RWPE2 (cell line): ENCODE data around the gene A1CF.

ENCODE experiments used
- ATAC-seq: fragments of 200-7000 bp; cut with Tn5 transposase; 3 replicates; pipeline ENCODE4 v1.9.1; 2021; ENCODE audit warnings: low read depth
- DNase-seq: peaks from one replicate; pipeline ENCODE4 v3.0.0-alpha.2; 2020; ENCODE audit warnings: low spot score
- H3K27ac ChIP-seq: fragments of 450-650 bp; 2 replicates; pipeline ENCODE4 v1.5.1; 2017; ENCODE audit warnings: mild to moderate bottlenecking; ENCODE audit not compliant: poor library complexity, severe bottlenecking
- H3K27me3 ChIP-seq: fragments of 250-450 bp; sonication (Bioruptor Pico); 2 replicates; pipeline ENCODE4 v1.5.1; 2021; ENCODE audit warnings: mild to moderate bottlenecking, moderate library complexity; ENCODE audit not compliant: insufficient read depth, poor library complexity, severe bottlenecking
- H3K36me3 ChIP-seq: fragments of 250-450 bp; sonication (Bioruptor Pico); 2 replicates; pipeline ENCODE4 v1.5.1; 2020; ENCODE audit warnings: low read depth, mild to moderate bottlenecking, moderate library complexity
- H3K4me1 ChIP-seq: fragments of 250-450 bp; sonication (Bioruptor Pico); 2 replicates; pipeline ENCODE4 v1.5.1; 2021; ENCODE audit warnings: mild to moderate bottlenecking, moderate library complexity; ENCODE audit not compliant: insufficient read depth, poor library complexity, severe bottlenecking
- H3K4me3 ChIP-seq: fragments of 250-450 bp; sonication (Bioruptor Pico); 2 replicates; pipeline ENCODE4 v1.5.1; 2021; ENCODE audit warnings: mild to moderate bottlenecking, moderate library complexity; ENCODE audit not compliant: severe bottlenecking
- H3K9me3 ChIP-seq: fragments of 250-450 bp; sonication (Bioruptor Pico); 2 replicates; pipeline ENCODE4 v1.5.1; 2021; ENCODE audit warnings: mild to moderate bottlenecking, moderate library complexity; ENCODE audit not compliant: severe bottlenecking
- CTCF ChIP-seq: fragments of 450-650 bp; IDR thresholded peaks from one replicate; pipeline ENCODE4 v1.5.1; 2017; ENCODE audit warnings: mild to moderate bottlenecking, moderate library complexity; ENCODE audit not compliant: poor library complexity, severe bottlenecking

Gene A1CF, protein sequence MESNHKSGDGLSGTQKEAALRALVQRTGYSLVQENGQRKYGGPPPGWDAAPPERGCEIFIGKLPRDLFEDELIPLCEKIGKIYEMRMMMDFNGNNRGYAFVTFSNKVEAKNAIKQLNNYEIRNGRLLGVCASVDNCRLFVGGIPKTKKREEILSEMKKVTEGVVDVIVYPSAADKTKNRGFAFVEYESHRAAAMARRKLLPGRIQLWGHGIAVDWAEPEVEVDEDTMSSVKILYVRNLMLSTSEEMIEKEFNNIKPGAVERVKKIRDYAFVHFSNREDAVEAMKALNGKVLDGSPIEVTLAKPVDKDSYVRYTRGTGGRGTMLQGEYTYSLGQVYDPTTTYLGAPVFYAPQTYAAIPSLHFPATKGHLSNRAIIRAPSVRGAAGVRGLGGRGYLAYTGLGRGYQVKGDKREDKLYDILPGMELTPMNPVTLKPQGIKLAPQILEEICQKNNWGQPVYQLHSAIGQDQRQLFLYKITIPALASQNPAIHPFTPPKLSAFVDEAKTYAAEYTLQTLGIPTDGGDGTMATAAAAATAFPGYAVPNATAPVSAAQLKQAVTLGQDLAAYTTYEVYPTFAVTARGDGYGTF

GRCh38 chr10:50885097-50885859 is at the start of gene A1CF:
Gene A1CF (minus strand): TSS chr10:50885627. CDS start chr10:50859940, 25,687 bp downstream.
- Histone ChIP-seq H3K27ac (no peak within 1 kb of the TSS), H3K36me3 (no peaks in the 10 kb centered on the region), H3K9me3 (no peaks in the 10 kb centered on the region), H3K4me1 (no peaks in the 10 kb centered on the region), H3K4me3 (no peak within 1 kb of the TSS), H3K27me3 (no peaks in the 10 kb centered on the region)
- ATAC-seq (no peak), DNase-seq (no peak)
- TF ChIP-seq CTCF: no peak

DNA sequence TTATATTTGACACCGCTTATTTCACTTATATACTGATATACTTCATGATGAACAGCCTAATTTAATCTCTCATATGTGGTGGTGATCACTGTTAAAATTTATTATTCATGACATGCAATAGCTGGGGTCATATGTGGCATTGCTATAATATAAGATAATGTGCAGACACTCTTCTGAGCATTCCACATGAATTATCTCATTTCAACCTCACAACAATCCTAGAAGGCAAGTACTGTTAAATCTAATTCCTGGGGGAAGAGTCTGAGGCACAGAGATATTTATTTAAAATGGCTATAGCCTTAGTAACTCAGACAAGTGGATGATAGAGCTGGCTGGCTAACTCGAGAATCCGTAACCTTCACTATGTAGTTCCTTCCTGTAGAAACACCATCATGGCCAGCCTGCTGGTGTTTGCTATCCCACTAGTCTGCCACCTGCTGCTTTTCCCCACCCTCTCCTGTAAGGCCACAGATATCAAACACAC is 46.6 kb upstream of the A1CF start:
- ATAC-seq (no peak), DNase-seq (no peak)
- Histone ChIP-seq H3K27ac (no peak overlapping the region), H3K9me3 (no peaks in the 10 kb centered on the region), H3K4me3 (no peak overlapping the region), H3K36me3 (no peaks in the 10 kb centered on the region), H3K4me1 (peaks cover 21% of the 10 kb centered on the region), H3K27me3 (no peaks in the 10 kb centered on the region)
- no peak for TF ChIP-seq CTCF

- H3K4me1 ChIP-seq: peaks cover 21% of the 10 kb centered on the region
- H3K9me3 ChIP-seq: no peaks in the 10 kb centered on the region
- H3K36me3 ChIP-seq: no peaks in the 10 kb centered on the region
- H3K27me3 ChIP-seq: no peaks in the 10 kb centered on the region
- H3K27ac ChIP-seq: no peak overlapping the region
- H3K4me3 ChIP-seq: no peak overlapping the region
- TF ChIP-seq CTCF: no peak
- peak; percentile 48; the same call in 1 of the 3 replicates for ATAC-seq
- DNase-seq: no peak
Observed at GRCh38 chr10:50929670-50930069, 44.2 kb upstream of the A1CF start.

DNA sequence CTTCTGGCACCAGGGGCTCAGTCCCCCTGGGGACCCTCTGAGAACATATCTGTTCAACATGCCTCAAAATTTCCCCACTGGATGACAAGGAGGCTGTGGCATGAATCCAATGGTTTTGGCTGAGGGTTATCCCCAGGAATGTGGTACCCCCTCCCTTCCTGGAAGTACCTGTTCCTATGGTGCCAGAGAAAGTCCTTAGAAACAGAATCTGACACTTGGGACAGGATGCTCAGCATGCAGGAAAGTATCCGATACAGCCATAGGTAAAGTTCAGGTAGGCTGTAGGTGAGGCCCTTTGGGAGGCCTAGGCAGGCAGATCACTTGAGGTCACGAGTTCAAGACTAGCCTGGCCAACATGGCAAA is 42.7 kb upstream of the A1CF start:
- H3K27ac ChIP-seq: peak overlapping the region; percentile 54
- H3K9me3 ChIP-seq: no peaks in the 10 kb centered on the region
- TF ChIP-seq CTCF: no peak
- DNase-seq: no peak
- peaks cover 21% of the 10 kb centered on the region for H3K4me1 ChIP-seq
- H3K36me3 ChIP-seq: no peaks in the 10 kb centered on the region
- H3K4me3 ChIP-seq: no peak overlapping the region
- no peaks in the 10 kb centered on the region for H3K27me3 ChIP-seq
- ATAC-seq: no peak; the same call in 2 of the 3 replicates
